IPS-11a (cell line): Measurements from ENCODE around the gene SS18L1.

Source experiments
- H3K4me3 ChIP-seq: one replicate; pipeline ENCODE4 v1.5.1; 2013; ENCODE audit warnings: low read depth, low read length, control low read depth

Gene SS18L1

GRCh38 chr20:62168890-62169435 lies 25.4 kb downstream of the SS18L1 start:
- H3K4me3 ChIP-seq: no peak overlapping the region

- H3K4me3 ChIP-seq: no peak overlapping the region
Observed at GRCh38 chr20:62170536-62170935, 27.0 kb downstream of the SS18L1 start.

- H3K4me3 ChIP-seq: no peak overlapping the region
Observed at GRCh38 chr20:62171245-62171644, 27.7 kb downstream of the SS18L1 start.

GRCh38 chr20:62172666-62173065 lies 29.1 kb downstream of the SS18L1 start:
- no peak overlapping the region for H3K4me3 ChIP-seq

- no peak overlapping the region for H3K4me3 ChIP-seq
Observed at GRCh38 chr20:62174021-62174804, 30.6 kb downstream of the SS18L1 start.

GRCh38 chr20:62174870-62175624 lies 31.5 kb downstream of the SS18L1 start:
- no peak overlapping the region for H3K4me3 ChIP-seq

- no peak overlapping the region for H3K4me3 ChIP-seq
Observed at GRCh38 chr20:62175711-62176110, 32.1 kb downstream of the SS18L1 start.

- H3K4me3 ChIP-seq: no peak overlapping the region
Observed at GRCh38 chr20:62176866-62177265, 33.3 kb downstream of the SS18L1 start.

GRCh38 chr20:62177307-62177706 lies 33.7 kb downstream of the SS18L1 start:
- H3K4me3 ChIP-seq: no peak overlapping the region

GRCh38 chr20:62178316-62179161 lies 35.0 kb downstream of the SS18L1 start:
- H3K4me3 ChIP-seq: no peak overlapping the region

- no peak overlapping the region for H3K4me3 ChIP-seq
Observed at GRCh38 chr20:62179162-62179504, 35.6 kb downstream of the SS18L1 start.

GRCh38 chr20:62181808-62182207 lies 38.2 kb downstream of the SS18L1 start:
- peak overlapping the region; percentile 76 for H3K4me3 ChIP-seq

- peak within 1 kb of the TSS; percentile 76 for H3K4me3 ChIP-seq
Observed at GRCh38 chr20:62182469-62183425, 39.2 kb downstream of the SS18L1 start, which contains the start of gene MTG2. Gene MTG2 (plus strand): TSS chr20:62183028. CDS start chr20:62193421, 10,393 bp downstream.

GRCh38 chr20:62183426-62184142 lies 40.0 kb downstream of the SS18L1 start:
- H3K4me3 ChIP-seq: peak overlapping the region; percentile 76

GRCh38 chr20:62186096-62186426 lies 42.5 kb downstream of the SS18L1 start:
- H3K4me3 ChIP-seq: no peak overlapping the region

GRCh38 chr20:62186887-62187866 lies 43.6 kb downstream of the SS18L1 start:
- H3K4me3 ChIP-seq: no peak overlapping the region

GRCh38 chr20:62190639-62191411 lies 47.3 kb downstream of the SS18L1 start:
- H3K4me3 ChIP-seq: no peak overlapping the region
